Vagina (tissue), 2 donors: Measurements from ENCODE around the gene ATP5ME. TPM values are rescaled to one million over a fixed set of nuclear protein-coding genes. Genes with fewer than 3 reads are reported as not detected.

ENCODE experiments used
- DNase-seq, 2 donors: peaks; one replicate each; pipeline ENCODE4 v3.0.0-alpha.2; 2017; ENCODE audit errors: extremely low spot score in 2 of 2
- H3K27ac ChIP-seq: fragments of 200-600 bp; sonication (generic); one replicate; pipeline ENCODE4 v1.5.1; 2019
- H3K27me3 ChIP-seq: fragments of 200-600 bp; sonication (generic); one replicate; pipeline ENCODE4 v1.5.1; 2019
- H3K36me3 ChIP-seq, 2 donors: fragments of 200-600 bp; sonication (generic); one replicate each; pipeline ENCODE4 v1.5.1; 2017 to 2019
- H3K4me1 ChIP-seq: fragments of 200-600 bp; sonication (generic); one replicate; pipeline ENCODE4 v1.5.1; 2019
- H3K4me3 ChIP-seq, 2 donors: fragments of 200-600 bp; sonication (generic); 1 replicate in 1 of 2; 2 replicates in 1 of 2; pipeline ENCODE4 v1.5.1; 2016 to 2019
- H3K9me3 ChIP-seq: fragments of 200-600 bp; sonication (generic); one replicate; pipeline ENCODE4 v1.5.1; 2019
- POLR2A ChIP-seq, 2 donors: fragments of 450-650 bp; IDR thresholded peaks; one replicate each; pipeline ENCODE4 v1.6.1; 2017; ENCODE audit warnings: antibody characterized with exemption in 2 of 2, mild to moderate bottlenecking in 2 of 2, moderate library complexity in 2 of 2
- POLR2AphosphoS5 ChIP-seq, 2 donors: sonication (generic); formaldehyde crosslinking; IDR thresholded peaks; one replicate each; pipeline ENCODE4 v1.9.0; 2017; ENCODE audit warnings: antibody characterized with exemption in 2 of 2, mild to moderate bottlenecking in 2 of 2, low read depth in 1 of 2; ENCODE audit not compliant: insufficient read depth in 1 of 2
- intact Hi-C: fragments of 100-400 bp; cut with DNase I; formaldehyde crosslinking; loops from one replicate; pipeline ENCODE4 v1.15.1; 2023
- total RNA-seq: library from RNA; depleted of rRNA; stranded (reverse); fragments of >200 nt; gene quantifications from one replicate; pipeline ENCODE4 v1.2.3, GENCODE V29; 2016
- TF ChIP-seq, protein P1 (sequence below), 3 experiments: fragments of 450-650 bp in 2 of 3; fragments of 200-600 bp in 1 of 3; sonication (generic) in 1 of 3; IDR thresholded peaks; one replicate each; pipeline ENCODE4 v1.5.1; 2017 to 2019; ENCODE audit warnings: antibody characterized with exemption in 3 of 3, mild to moderate bottlenecking in 2 of 3, moderate library complexity in 2 of 3

ATP5ME gene
- total RNA-seq, 1 donor from 2014 or later: 181 TPM

- Histone ChIP-seq H3K36me3 (peaks cover 0 to 2% of the 10 kb centered on the region in 2 donors), H3K27ac (no peak overlapping the region), H3K4me3 (no peak overlapping the region), H3K4me1 (peaks cover 17% of the 10 kb centered on the region), H3K27me3 (no peaks in the 10 kb centered on the region), H3K9me3 (no peaks in the 10 kb centered on the region)
- TF ChIP-seq POLR2A (IDR thresholded peaks at IDR 0.05): no peak
- no peak for DNase-seq
- intact Hi-C loops: no loop called here
Measured at GRCh38 chr4:665751-666435, 8.2 kb downstream of the ATP5ME start.

- Histone ChIP-seq H3K4me1 (peaks cover 17% of the 10 kb centered on the region), H3K27me3 (no peaks in the 10 kb centered on the region), H3K27ac (no peak overlapping the region), H3K36me3 (no peaks in the 10 kb centered on the region), H3K9me3 (no peaks in the 10 kb centered on the region), H3K4me3 (no peak overlapping the region)
- no peak for TF ChIP-seq POLR2A (IDR thresholded peaks at IDR 0.05)
- TF ChIP-seq POLR2AphosphoS5 (IDR thresholded peaks at IDR 0.05; ENCODE audit: insufficient read depth in 1 of 2, low read depth in 1 of 2): no peak
- TF ChIP-seq, protein P1, sequence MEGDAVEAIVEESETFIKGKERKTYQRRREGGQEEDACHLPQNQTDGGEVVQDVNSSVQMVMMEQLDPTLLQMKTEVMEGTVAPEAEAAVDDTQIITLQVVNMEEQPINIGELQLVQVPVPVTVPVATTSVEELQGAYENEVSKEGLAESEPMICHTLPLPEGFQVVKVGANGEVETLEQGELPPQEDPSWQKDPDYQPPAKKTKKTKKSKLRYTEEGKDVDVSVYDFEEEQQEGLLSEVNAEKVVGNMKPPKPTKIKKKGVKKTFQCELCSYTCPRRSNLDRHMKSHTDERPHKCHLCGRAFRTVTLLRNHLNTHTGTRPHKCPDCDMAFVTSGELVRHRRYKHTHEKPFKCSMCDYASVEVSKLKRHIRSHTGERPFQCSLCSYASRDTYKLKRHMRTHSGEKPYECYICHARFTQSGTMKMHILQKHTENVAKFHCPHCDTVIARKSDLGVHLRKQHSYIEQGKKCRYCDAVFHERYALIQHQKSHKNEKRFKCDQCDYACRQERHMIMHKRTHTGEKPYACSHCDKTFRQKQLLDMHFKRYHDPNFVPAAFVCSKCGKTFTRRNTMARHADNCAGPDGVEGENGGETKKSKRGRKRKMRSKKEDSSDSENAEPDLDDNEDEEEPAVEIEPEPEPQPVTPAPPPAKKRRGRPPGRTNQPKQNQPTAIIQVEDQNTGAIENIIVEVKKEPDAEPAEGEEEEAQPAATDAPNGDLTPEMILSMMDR (IDR thresholded peaks at IDR 0.05): no peak
- no peak for DNase-seq
- intact Hi-C loops: no loop called here
Measured at GRCh38 chr4:665381-665750, 8.7 kb downstream of the ATP5ME start.

- H3K9me3 ChIP-seq: no peaks in the 10 kb centered on the region
- no peak overlapping the region for H3K27ac ChIP-seq
- peaks cover 17% of the 10 kb centered on the region for H3K4me1 ChIP-seq
- no peak for DNase-seq
- H3K4me3 ChIP-seq: peak overlapping the region in 1 of 2 donors; percentile 71
- TF ChIP-seq POLR2A (IDR thresholded peaks at IDR 0.05) (no peak), POLR2AphosphoS5 (IDR thresholded peaks at IDR 0.05; ENCODE audit: insufficient read depth in 1 of 2, low read depth in 1 of 2) (no peak)
- TF ChIP-seq, protein P1 (IDR thresholded peaks at IDR 0.05): no peak
- H3K27me3 ChIP-seq: no peaks in the 10 kb centered on the region
- no peaks in the 10 kb centered on the region for H3K36me3 ChIP-seq
- intact Hi-C loops: no loop called here
Measured at GRCh38 chr4:664713-665231, 9.3 kb downstream of the ATP5ME start.

DNA sequence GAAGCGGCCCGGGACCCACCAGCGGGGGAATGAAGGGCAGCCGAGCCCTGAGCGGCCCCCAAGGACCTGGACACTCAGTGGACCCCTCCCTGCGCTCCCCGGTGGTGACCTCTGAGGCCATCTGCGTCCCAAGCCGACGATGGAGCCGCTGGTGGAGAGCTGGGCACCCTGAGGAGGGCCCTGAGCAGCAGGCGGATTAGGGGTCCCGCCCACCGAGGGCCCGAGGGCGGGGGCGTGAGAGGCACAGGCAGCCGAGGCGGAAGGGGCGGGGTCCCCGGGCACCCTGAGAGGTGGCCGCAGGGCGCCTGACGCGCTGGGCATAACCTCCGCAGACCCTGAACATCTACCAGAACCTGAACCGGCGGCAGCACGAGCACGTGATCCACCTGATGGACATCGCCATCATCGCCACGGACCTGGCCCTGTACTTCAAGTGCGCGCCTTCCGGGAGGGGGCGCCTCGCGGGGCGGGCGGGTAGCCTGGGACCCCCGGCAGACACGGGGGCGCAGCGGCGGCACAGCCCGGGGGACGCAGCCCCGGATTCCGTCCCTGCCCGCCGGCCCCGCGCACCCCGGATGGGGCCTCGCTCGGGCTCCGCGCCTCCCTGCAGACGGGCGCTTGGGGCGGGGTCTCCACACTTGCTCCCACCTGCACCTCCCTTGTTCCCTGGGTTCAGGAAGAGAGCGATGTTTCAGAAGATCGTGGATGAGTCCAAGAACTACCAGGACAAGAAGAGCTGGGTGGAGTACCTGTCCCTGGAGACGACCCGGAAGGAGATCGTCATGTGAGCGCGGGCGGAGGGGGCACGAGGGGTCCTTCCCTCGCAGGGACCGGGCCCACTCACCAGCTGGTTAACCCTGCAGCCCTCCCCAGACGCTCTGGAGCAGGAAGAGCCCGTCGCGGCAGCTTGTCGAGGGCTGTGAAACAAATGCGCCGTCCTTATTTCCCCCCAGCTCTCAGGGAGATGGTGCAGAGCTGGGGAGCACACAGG is 10.3 kb downstream of the ATP5ME start:
- DNase-seq: no peak
- no peaks in the 10 kb centered on the region for H3K36me3 ChIP-seq
- peak overlapping the region; percentile 61 to 71 for H3K4me3 ChIP-seq
- H3K4me1 ChIP-seq: peaks cover 17% of the 10 kb centered on the region
- TF ChIP-seq, protein P1 (IDR thresholded peaks at IDR 0.05): no peak
- no peak for TF ChIP-seq POLR2A (IDR thresholded peaks at IDR 0.05)
- no peak for TF ChIP-seq POLR2AphosphoS5 (IDR thresholded peaks at IDR 0.05; ENCODE audit: insufficient read depth in 1 of 2, low read depth in 1 of 2)
- H3K27me3 ChIP-seq: no peaks in the 10 kb centered on the region
- H3K9me3 ChIP-seq: no peaks in the 10 kb centered on the region
- H3K27ac ChIP-seq: peak overlapping the region; percentile 27
- intact Hi-C loops: no loop called here

- intact Hi-C loops: no loop called here
- no peaks in the 10 kb centered on the region for H3K9me3 ChIP-seq
- no peaks in the 10 kb centered on the region for H3K36me3 ChIP-seq
- TF ChIP-seq, protein P1 (IDR thresholded peaks at IDR 0.05): no peak
- TF ChIP-seq POLR2A (IDR thresholded peaks at IDR 0.05) (no peak), POLR2AphosphoS5 (IDR thresholded peaks at IDR 0.05; ENCODE audit: insufficient read depth in 1 of 2, low read depth in 1 of 2) (no peak)
- peaks cover 17% of the 10 kb centered on the region for H3K4me1 ChIP-seq
- DNase-seq: no peak
- peak overlapping the region; percentile 27 for H3K27ac ChIP-seq
- H3K27me3 ChIP-seq: no peaks in the 10 kb centered on the region
- H3K4me3 ChIP-seq: peak overlapping the region; percentile 61 to 71
Measured at GRCh38 chr4:663046-663437, 11.0 kb downstream of the ATP5ME start.
